ENCODE measurements around the gene TUBB3.
"Not testable (repeated sequence)": the region's sequence is repeated elsewhere in the genome, so short reads cannot be mapped to it uniquely, and the experiment has no call there.

The TUBB3 gene

GRCh38 chr16:89967436-89967835 is 44.3 kb downstream of the TUBB3 start:
- DNase-seq = not testable (repeated sequence)

DNA sequence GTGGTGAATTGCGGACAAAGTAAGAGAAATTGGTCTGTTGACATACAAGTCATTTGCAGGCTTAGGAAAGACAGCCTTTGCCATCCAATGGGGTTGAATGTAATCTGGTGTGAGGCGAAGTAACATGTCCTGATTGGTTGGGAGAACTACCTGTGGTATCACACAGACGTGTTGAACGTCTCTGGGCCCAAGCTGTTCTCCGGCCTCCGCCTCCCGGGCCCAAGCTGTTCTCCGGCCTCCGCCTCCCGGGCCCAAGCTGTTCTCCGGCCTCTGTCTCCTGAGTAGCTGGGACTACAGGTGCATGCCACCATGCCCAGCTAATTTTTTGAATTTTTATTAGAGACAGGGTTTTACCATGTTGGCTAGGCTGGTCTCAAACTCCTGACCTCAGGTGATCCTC is 44.9 kb downstream of the TUBB3 start:
- not testable (repeated sequence) for DNase-seq

GRCh38 chr16:89969741-89970410 is 46.7 kb downstream of the TUBB3 start:
- no peak for DNase-seq

- no peak for DNase-seq
Observed at GRCh38 chr16:89971495-89972243, 48.5 kb downstream of the TUBB3 start.

DNA sequence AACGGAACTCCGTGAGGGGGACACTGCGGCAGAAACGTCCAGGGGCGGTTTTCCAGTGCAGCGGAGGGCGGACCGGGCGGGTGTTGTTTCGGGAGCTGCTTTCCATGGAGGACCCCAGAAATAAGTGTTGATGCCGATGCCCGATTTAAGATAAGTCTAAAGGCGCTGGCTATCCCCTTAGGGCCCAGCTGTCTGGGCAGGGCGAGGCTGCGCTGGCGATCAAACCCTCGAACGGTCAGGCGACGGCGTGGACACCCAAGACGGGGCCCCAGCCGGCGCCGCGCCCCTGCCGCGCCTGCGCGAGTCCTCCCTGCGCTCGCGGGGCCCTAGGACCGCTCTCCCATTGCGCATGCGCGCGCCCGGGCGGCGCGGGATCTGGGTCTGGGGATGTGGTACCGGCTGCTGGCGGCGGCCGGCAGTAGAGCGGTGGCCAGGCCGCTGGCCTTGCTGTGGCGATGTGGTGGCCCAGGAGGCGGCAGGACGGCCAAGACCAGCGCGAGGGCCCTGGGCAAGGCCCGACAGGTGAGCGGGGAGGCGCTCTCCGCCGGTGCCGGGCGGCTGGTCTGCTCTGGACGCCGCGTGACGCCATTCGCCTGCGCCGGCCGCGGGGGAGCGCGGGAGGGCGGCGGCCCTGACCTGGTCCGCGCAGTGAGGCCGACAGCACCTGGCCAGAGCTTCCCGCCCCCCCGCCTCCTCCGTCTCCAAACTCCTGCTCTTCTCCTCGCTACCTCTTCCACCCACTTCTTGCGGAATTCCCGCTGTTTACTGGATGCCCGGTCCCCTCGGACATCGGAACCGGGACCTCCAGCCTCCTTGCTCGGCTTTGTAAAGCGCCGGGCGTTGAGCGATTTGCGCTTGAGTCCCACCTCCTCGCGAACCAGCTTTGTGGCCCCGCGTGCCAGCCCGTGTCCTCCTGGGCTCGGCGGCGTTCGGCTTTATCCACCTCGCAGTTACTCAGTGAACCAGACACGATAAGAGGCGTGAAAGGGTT is 49.4 kb downstream of the TUBB3 start:
- DNase-seq = peak; percentile 93 to 97

DNA sequence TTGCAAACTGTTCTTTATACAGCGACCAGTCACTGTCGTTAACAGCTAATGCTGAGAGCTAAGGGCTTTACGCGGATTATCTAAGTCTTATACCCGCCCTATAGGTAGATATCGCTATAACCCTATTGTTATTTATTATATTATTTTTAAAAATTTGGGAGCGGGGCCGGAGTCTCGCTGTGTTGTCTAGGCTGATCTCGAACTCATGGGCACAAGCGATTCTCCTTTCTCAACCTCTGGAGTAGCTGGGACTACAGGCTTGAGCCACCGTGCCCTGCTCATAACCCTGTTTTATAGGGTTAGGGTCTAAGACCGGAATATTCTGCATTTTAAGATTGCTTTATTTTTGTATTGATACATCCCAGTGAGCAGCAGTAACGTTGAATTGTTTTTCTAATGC is 50.1 kb downstream of the TUBB3 start:
- DNase-seq = no peak

GRCh38 chr16:89973654-89974335 is 50.7 kb downstream of the TUBB3 start:
- DNase-seq = no peak

DNA sequence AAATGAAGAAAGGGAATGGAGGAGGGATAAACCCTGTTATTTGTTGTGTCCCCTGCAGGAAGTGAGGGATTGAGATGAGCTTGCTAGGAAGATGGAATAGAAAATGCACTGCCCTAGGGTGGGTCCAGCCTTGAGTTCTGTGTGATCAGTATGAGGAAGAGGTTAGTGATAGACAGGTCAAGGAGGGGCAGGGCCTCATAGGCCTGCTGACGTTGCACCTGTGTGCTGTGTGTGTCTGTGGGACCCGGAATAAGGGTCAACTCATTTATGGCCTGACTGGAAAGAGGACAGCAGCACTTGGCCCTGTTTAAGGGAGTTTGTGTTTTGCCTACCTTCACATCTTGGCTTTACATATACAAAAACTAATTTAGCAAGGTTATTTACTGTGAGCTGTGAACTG is 51.7 kb downstream of the TUBB3 start:
- no peak for DNase-seq

- DNase-seq = no peak
Observed at GRCh38 chr16:89981414-89981813, 58.3 kb downstream of the TUBB3 start.

- no peak for DNase-seq
Observed at GRCh38 chr16:89982318-89982717, 59.2 kb downstream of the TUBB3 start.

- no peak for DNase-seq
Observed at GRCh38 chr16:89983536-89983935, 60.4 kb downstream of the TUBB3 start.

GRCh38 chr16:89984216-89984615 is 61.1 kb downstream of the TUBB3 start:
- DNase-seq = no peak

GRCh38 chr16:89985219-89985618 is 62.1 kb downstream of the TUBB3 start:
- DNase-seq = no peak
